Keratinocyte (primary cell): ENCODE measurements around the gene AGAP1.

Experiments
- CTCF ChIP-seq, 3 experiments: IDR thresholded peaks in 1 of 3; conservative IDR thresholded peaks in 1 of 3; optimal IDR thresholded peaks in 1 of 3; 2 replicates in 2 of 3; 3 replicates in 1 of 3; pipeline versions ENCODE3 to v1.5.1; 2011; ENCODE audit warnings: low read length in 3 of 3, mild to moderate bottlenecking in 3 of 3, moderate library complexity in 2 of 3, control low read depth in 1 of 3, inconsistent platforms in 1 of 3; ENCODE audit not compliant: insufficient read depth in 2 of 3; ENCODE audit errors: extremely low read depth in 1 of 3
- EZH2 ChIP-seq: IDR thresholded peaks from one replicate; pipeline ENCODE4 v1.6.1; 2012; ENCODE audit warnings: inconsistent platforms, mild to moderate bottlenecking, low read length, moderate library complexity

GRCh38 chr2:235572592-235572991, 78.7 kb downstream of the AGAP1 start:
- TF ChIP-seq CTCF (optimal IDR thresholded peaks at IDR 0.05 in 1 of 3, IDR thresholded peaks at IDR 0.05 in 1 of 3, conservative IDR thresholded peaks at IDR 0.05 in 1 of 3; ENCODE audit: extremely low read depth in 1 of 3, insufficient read depth in 2 of 3, low read length in 3 of 3) (no peak), EZH2 (no peak)
